Endothelial cell of umbilical vein (primary cell): Measurements from ENCODE around the gene PPP2R5A. TPM values are rescaled to one million over a fixed set of nuclear protein-coding genes. Genes with fewer than 3 reads are reported as not detected.

ENCODE experiments used
- BruUV-seq: library from RNA; stranded (reverse); fragments of 400-500 nt; replicated peaks from 2 replicates; lab custom pipeline; 2021; lab: Mats Ljungman, UMichigan
- CTCF ChIA-PET: fragments of 300-600, 350-600 bp; sonication (Branson Sonifier 250); formaldehyde crosslinking; loops from one replicate; lab custom pipeline; 2021; ENCODE audit warnings: antibody characterized with exemption, inconsistent platforms; lab: Charles Lee
- POLR2A ChIA-PET: fragments of 300-600, 350-600 bp; sonication (Branson Sonifier 250); formaldehyde crosslinking; loops from one replicate; lab custom pipeline; 2021; ENCODE audit warnings: antibody characterized with exemption, inconsistent platforms; lab: Charles Lee
- DNase-seq: peaks from one replicate; pipeline ENCODE4 v3.0.0-alpha.2; 2011; ENCODE audit warnings: low read depth, low spot score
- FAIRE-seq: peaks from 2 replicates; lab custom pipeline; 2011; peaks lifted over from hg19 to GRCh38; lab: Jason Lieb, UNC
- H2AFZ ChIP-seq: 2 replicates; pipeline ENCODE4 v1.6.0; 2012; ENCODE audit warnings: low read depth, low read length, control low read depth, inconsistent platforms
- H3K27ac ChIP-seq: 2 replicates; pipeline ENCODE4 v1.5.1; 2011; ENCODE audit warnings: low read depth, mild to moderate bottlenecking, control low read depth, low read length, moderate library complexity; ENCODE audit not compliant: insufficient read depth
- H3K27me3 ChIP-seq, 2 experiments: 2 replicates each; pipeline versions ENCODE4 v1.6.0 to v1.6.1; 2011; ENCODE audit warnings: low read length in 2 of 2, mixed read lengths in 1 of 2; ENCODE audit not compliant: control insufficient read depth in 2 of 2, insufficient read depth in 2 of 2
- H3K36me3 ChIP-seq, 2 experiments: 2 replicates in 1 of 2; 3 replicates in 1 of 2; pipeline ENCODE4 v1.5.1; 2011; ENCODE audit warnings: low read length in 2 of 2, mild to moderate bottlenecking in 1 of 2, moderate library complexity in 1 of 2; ENCODE audit not compliant: control insufficient read depth in 2 of 2, insufficient read depth in 2 of 2; ENCODE audit errors: extremely low read depth in 1 of 2
- H3K4me1 ChIP-seq: 3 replicates; pipeline ENCODE4 v1.5.1; 2011; ENCODE audit warnings: mild to moderate bottlenecking, low read length; ENCODE audit not compliant: control insufficient read depth, insufficient read depth; ENCODE audit errors: extremely low read depth
- H3K4me2 ChIP-seq: 2 replicates; pipeline ENCODE4 v1.6.1; 2011; ENCODE audit warnings: low read length, control low read depth, mixed read lengths; ENCODE audit not compliant: insufficient read depth
- H3K4me3 ChIP-seq, 3 experiments: fragments of 200-600 bp in 1 of 3; sonication (generic), shearing (Covaris generic) in 1 of 3; replicated peaks in 1 of 3; 2 replicates each; pipeline ENCODE4 v1.5.1; 2011 to 2016; ENCODE audit warnings: control low read depth in 3 of 3, low read length in 3 of 3, mild to moderate bottlenecking in 2 of 3, inconsistent platforms in 1 of 3, low read depth in 1 of 3, moderate library complexity in 1 of 3; ENCODE audit not compliant: insufficient read depth in 1 of 3
- H3K79me2 ChIP-seq: 2 replicates; pipeline ENCODE4 v1.6.0; 2012; ENCODE audit warnings: low read length, inconsistent platforms; ENCODE audit not compliant: control insufficient read depth, insufficient read depth
- H3K9ac ChIP-seq: replicated peaks from 2 replicates; pipeline ENCODE3; 2011; ENCODE audit warnings: low read length, control low read depth; ENCODE audit not compliant: insufficient read depth; ENCODE audit errors: extremely low read depth
- H3K9me1 ChIP-seq: replicated peaks from 3 replicates; pipeline ENCODE4 v1.6.0; 2011; ENCODE audit warnings: mild to moderate bottlenecking, low read length; ENCODE audit not compliant: control insufficient read depth, insufficient read depth; ENCODE audit errors: extremely low read depth
- H3K9me3 ChIP-seq: replicated peaks from 2 replicates; pipeline ENCODE4 v1.5.1; 2012; ENCODE audit warnings: low read length, inconsistent platforms; ENCODE audit not compliant: control insufficient read depth, insufficient read depth
- H4K20me1 ChIP-seq: replicated peaks from 2 replicates; pipeline ENCODE3; 2011; ENCODE audit warnings: mild to moderate bottlenecking, low read length; ENCODE audit not compliant: control insufficient read depth, insufficient read depth; ENCODE audit errors: extremely low read depth
- EZH2 ChIP-seq: IDR thresholded peaks from 2 replicates; pipeline ENCODE4 v1.6.1; 2012; ENCODE audit warnings: borderline replicate concordance, low read depth, mild to moderate bottlenecking, moderate library complexity, low read length, inconsistent platforms; ENCODE audit not compliant: severe bottlenecking
- FOS ChIP-seq: IDR thresholded peaks from 2 replicates; pipeline ENCODE4 v1.6.1; 2011; ENCODE audit warnings: mild to moderate bottlenecking, low read length, moderate library complexity, borderline replicate concordance; ENCODE audit not compliant: insufficient read depth
- GATA2 ChIP-seq: IDR thresholded peaks from 2 replicates; pipeline ENCODE4 v1.7.0; 2011; ENCODE audit warnings: low read depth, mild to moderate bottlenecking, moderate library complexity, mixed read lengths, low read length; ENCODE audit not compliant: insufficient read length, insufficient read depth
- JUN ChIP-seq: IDR thresholded peaks from 2 replicates; pipeline ENCODE4 v1.6.1; 2011; ENCODE audit warnings: borderline replicate concordance, low read depth; ENCODE audit not compliant: insufficient read length, insufficient read depth
- MYC ChIP-seq: IDR thresholded peaks from one replicate; pipeline ENCODE4 v1.6.1; 2011; ENCODE audit warnings: mild to moderate bottlenecking, low read depth, low read length
- POLR2A ChIP-seq: IDR thresholded peaks from 2 replicates; pipeline ENCODE4 v1.6.1; 2012; ENCODE audit warnings: low read depth, mild to moderate bottlenecking, control low read depth, low read length
- POLR2AphosphoS5 ChIP-seq: IDR thresholded peaks from 2 replicates; pipeline ENCODE4 v1.6.1; 2012; ENCODE audit warnings: low read depth, mild to moderate bottlenecking, control low read depth, low read length, moderate library complexity; ENCODE audit not compliant: insufficient read depth
- dilution Hi-C: fragments of 300-500 bp; cut with MboI; formaldehyde crosslinking; loops from one replicate; pipeline ENCODE4 v1.15.0; 2019; ENCODE audit warnings: low sequenced_read_pairs; ENCODE audit not compliant: extremely low pct_ligation_motif_present
- intact Hi-C: fragments of 100-400 bp; cut with micrococcal nuclease; formaldehyde crosslinking; loops from one replicate; pipeline ENCODE4 v1.10.0; 2022
- polyA plus RNA-seq, 4 experiments: library from polyadenylated mRNA; depleted of rRNA in 3 of 4; stranded (reverse) in 3 of 4; unstranded in 1 of 4; fragments of >200 nt; gene quantifications; 2 replicates each; pipeline versions ENCODE4 v1.2.1 to v1.2.3, GENCODE V29; 2011 to 2012; ENCODE audit warnings: missing spikeins in 1 of 4
- total RNA-seq: library from RNA; stranded (reverse); gene quantifications from 2 replicates; pipeline ENCODE4 v1.2.3, GENCODE V29; 2021
- TF ChIP-seq, protein P1 (sequence below): IDR thresholded peaks from 2 replicates; pipeline ENCODE4 v1.6.1; 2011; ENCODE audit not compliant: insufficient read depth, insufficient read length
- TF ChIP-seq, protein P2 (sequence below), 2 donors: IDR thresholded peaks; 1 replicate in 1 of 2; 2 replicates in 1 of 2; pipeline ENCODE4 v1.5.1; 2011; ENCODE audit warnings: low read length in 2 of 2, mild to moderate bottlenecking in 2 of 2, moderate library complexity in 2 of 2, control low read depth in 1 of 2, inconsistent platforms in 1 of 2, low read depth in 1 of 2; ENCODE audit not compliant: insufficient read depth in 1 of 2; ENCODE audit errors: extremely low read depth in 1 of 2

Gene PPP2R5A
- total and polyA plus RNA-seq, 2 donors (not counting 3 experiments of a cell fraction or from before 2014, with no cell fraction given) = 11.9 to 34.5 TPM

DNA sequence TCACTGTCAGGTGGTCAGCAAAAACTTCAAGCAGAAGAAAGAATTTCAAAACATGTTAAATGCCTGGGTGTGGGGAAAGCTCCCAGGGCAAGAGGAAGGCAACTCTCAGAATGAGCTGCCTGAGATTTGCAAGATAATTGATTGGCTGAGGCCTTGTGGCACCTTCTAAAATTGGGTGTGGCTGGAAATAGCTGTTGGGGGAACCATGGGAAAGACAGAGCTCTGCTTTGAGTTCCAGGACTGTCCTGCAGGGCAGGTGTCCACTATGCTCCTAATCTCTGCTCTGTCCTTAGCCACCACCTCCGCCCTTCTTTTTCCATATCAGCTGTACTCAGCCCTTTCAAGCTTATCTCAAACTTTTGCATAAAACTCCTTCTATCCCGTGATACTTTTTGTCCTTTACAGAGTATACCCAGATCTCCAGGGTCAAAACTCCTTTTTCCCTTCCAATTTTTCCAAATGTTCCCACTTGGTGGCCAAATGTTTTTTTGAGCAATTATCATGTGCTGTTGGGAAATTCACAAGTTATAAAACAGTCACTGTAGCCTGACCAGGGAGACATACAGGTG is 23.8 kb upstream of the PPP2R5A start:
- Histone ChIP-seq H3K9ac (no peak overlapping the region), H3K4me1 (no peaks in the 10 kb centered on the region), H3K9me3 (no peaks in the 10 kb centered on the region), H3K27me3 (peaks cover 0 to 3% of the 10 kb centered on the region in 2 experiments), H4K20me1 (no peaks in the 10 kb centered on the region), H3K79me2 (no peaks in the 10 kb centered on the region), H3K4me2 (no peak overlapping the region), H3K9me1 (no peaks in the 10 kb centered on the region), H3K27ac (no peak overlapping the region), H3K4me3 (no peak overlapping the region), H2AFZ (no peak overlapping the region), H3K36me3 (no peaks in the 10 kb centered on the region)
- TF ChIP-seq EZH2 (no peak), GATA2 (no peak), POLR2A (no peak), FOS (no peak), JUN (no peak), POLR2AphosphoS5 (no peak), MYC (no peak)
- TF ChIP-seq, protein P1, sequence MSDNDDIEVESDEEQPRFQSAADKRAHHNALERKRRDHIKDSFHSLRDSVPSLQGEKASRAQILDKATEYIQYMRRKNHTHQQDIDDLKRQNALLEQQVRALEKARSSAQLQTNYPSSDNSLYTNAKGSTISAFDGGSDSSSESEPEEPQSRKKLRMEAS = no peak
- TF ChIP-seq, protein P2, sequence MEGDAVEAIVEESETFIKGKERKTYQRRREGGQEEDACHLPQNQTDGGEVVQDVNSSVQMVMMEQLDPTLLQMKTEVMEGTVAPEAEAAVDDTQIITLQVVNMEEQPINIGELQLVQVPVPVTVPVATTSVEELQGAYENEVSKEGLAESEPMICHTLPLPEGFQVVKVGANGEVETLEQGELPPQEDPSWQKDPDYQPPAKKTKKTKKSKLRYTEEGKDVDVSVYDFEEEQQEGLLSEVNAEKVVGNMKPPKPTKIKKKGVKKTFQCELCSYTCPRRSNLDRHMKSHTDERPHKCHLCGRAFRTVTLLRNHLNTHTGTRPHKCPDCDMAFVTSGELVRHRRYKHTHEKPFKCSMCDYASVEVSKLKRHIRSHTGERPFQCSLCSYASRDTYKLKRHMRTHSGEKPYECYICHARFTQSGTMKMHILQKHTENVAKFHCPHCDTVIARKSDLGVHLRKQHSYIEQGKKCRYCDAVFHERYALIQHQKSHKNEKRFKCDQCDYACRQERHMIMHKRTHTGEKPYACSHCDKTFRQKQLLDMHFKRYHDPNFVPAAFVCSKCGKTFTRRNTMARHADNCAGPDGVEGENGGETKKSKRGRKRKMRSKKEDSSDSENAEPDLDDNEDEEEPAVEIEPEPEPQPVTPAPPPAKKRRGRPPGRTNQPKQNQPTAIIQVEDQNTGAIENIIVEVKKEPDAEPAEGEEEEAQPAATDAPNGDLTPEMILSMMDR (IDR thresholded peaks at IDR 0.05; ENCODE audit: extremely low read depth in 1 of 2, insufficient read depth in 1 of 2, low read depth in 1 of 2, low read length in 2 of 2) = no peak
- ChIA-PET POLR2A (no interaction called here), CTCF (no interaction called here)
- no TSS peak for BruUV-seq
- intact Hi-C loops (no loop called here), dilution Hi-C loops (no loop called here)
- DNase-seq (no peak), FAIRE-seq (no peak)
